Measurements from ENCODE around the gene MSANTD3.

DNA sequence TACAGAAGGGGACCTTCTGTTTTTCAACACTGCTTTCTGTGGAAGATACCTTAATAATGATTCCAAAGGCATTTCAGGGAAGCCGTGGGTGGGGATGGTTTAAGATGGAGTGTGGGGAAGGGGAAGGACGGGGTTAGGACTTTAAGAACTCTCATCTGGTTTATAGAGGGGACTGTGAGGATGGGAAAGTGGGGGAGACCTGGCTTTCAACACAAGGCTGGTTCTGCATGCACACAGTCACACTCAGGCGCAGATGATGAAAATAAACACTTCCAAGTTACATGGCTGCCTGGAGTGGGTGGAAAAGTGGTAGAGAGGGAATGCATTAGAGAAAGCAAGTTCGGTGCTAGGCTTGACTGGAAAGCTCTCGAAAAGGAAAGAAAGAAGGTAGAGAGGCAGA, 4.9 kb downstream of the MSANTD3 start:
- TF ChIP-seq PKNOX1 (IDR thresholded peaks at IDR 0.05): no peak
- TF ChIP-seq SP1 (IDR thresholded peaks at IDR 0.05): no peak
- TF ChIP-seq FOXM1 (IDR thresholded peaks at IDR 0.05; ENCODE audit: borderline replicate concordance): no peak
- no peak for TF ChIP-seq ARNT (IDR thresholded peaks at IDR 0.05)
- no peak for TF ChIP-seq ZNF384 (IDR thresholded peaks at IDR 0.05)

Measured in HEK293T (cell line).